ENCODE data around the gene CNOT4.

CNOT4 gene

GRCh38 chr7:135537453-135537852, 27.6 kb upstream of the CNOT4 start:
- H2AK5ac ChIP-seq (ENCODE audit: low read length): no peak overlapping the region
- no peak overlapping the region for H4K91ac ChIP-seq (ENCODE audit: low read depth, low read length)
- no peaks in the 10 kb centered on the region for H3K79me2 ChIP-seq (ENCODE audit: control insufficient read depth, insufficient read depth, low read length, poor library complexity)
- H2BK5ac ChIP-seq (ENCODE audit: low read depth, low read length, poor library complexity): no peak overlapping the region
- no peak overlapping the region for H2BK12ac ChIP-seq (ENCODE audit: low read length)
- no peaks in the 10 kb centered on the region for H3K9me3 ChIP-seq (ENCODE audit: insufficient read depth, low read depth, low read length)
- H3K4me2 ChIP-seq (ENCODE audit: low read length): no peak overlapping the region
- no peak overlapping the region for H3K4me3 ChIP-seq (ENCODE audit: low read depth, low read length)
- H3K18ac ChIP-seq (ENCODE audit: low read length): no peak overlapping the region
- H4K8ac ChIP-seq (ENCODE audit: low read depth, low read length): no peak overlapping the region
- no peak overlapping the region for H3K4ac ChIP-seq (ENCODE audit: low read depth, low read length)
- no peak overlapping the region for H3K9ac ChIP-seq (ENCODE audit: low read length)
- H3K27me3 ChIP-seq (ENCODE audit: insufficient read depth, low read length): no peaks in the 10 kb centered on the region
- H4K12ac ChIP-seq (ENCODE audit: low read depth, low read length): no peak overlapping the region
- no peak overlapping the region for H2BK120ac ChIP-seq (ENCODE audit: insufficient read depth, low read length, poor library complexity)
- no peak overlapping the region for H2AFZ ChIP-seq (ENCODE audit: insufficient read depth, low read length, poor library complexity)
- DNase-seq: no peak
- no peak overlapping the region for H3K23ac ChIP-seq (ENCODE audit: low read length)
- no peak overlapping the region for H3K14ac ChIP-seq (ENCODE audit: low read length)
- no CpG with 5 or more reads among the region's 1 CpG for WGBS (ENCODE audit: extremely low coverage, insufficient coverage, insufficient read length)
- H3K36me3 ChIP-seq (ENCODE audit: control insufficient read depth in 1 of 2, insufficient read depth in 2 of 2, low read length in 2 of 2): no peaks in the 10 kb centered on the region
- no peak overlapping the region for H3K27ac ChIP-seq (ENCODE audit: low read depth, low read length)
- no peaks in the 10 kb centered on the region for H3K4me1 ChIP-seq (ENCODE audit: control insufficient read depth in 1 of 2, insufficient read depth in 2 of 2, low read length in 2 of 2)
- no peaks in the 10 kb centered on the region for H3K79me1 ChIP-seq (ENCODE audit: low read length)

DNA sequence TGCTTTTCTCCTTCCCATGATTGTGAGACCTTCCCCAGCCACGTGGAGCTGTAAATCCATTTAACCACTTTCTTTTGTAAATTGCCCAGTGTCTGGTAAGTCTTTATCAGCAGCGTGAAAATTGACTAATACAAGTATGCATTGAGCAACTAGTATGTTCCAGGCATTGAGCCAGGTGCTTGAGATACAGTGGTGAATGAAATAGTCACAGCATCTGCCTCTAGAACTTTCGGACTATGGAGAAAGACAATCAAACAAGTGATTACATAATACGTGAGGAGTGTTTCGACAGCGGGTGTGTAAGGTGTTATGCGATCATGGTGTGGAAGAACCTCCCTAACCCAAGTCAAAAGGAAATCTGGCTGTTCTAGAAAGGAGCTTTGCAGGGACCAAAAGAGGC, 26.2 kb upstream of the CNOT4 start:
- Histone ChIP-seq H4K8ac (ENCODE audit: low read depth, low read length) (no peak overlapping the region), H3K9ac (ENCODE audit: low read length) (no peak overlapping the region), H3K18ac (ENCODE audit: low read length) (no peak overlapping the region), H3K14ac (ENCODE audit: low read length) (no peak overlapping the region), H3K23ac (ENCODE audit: low read length) (no peak overlapping the region), H3K27me3 (ENCODE audit: insufficient read depth, low read length) (no peaks in the 10 kb centered on the region), H3K9me3 (ENCODE audit: insufficient read depth, low read depth, low read length) (no peaks in the 10 kb centered on the region), H2BK120ac (ENCODE audit: insufficient read depth, low read length, poor library complexity) (no peak overlapping the region), H3K4ac (ENCODE audit: low read depth, low read length) (no peak overlapping the region), H4K91ac (ENCODE audit: low read depth, low read length) (no peak overlapping the region), H4K12ac (ENCODE audit: low read depth, low read length) (no peak overlapping the region), H3K27ac (ENCODE audit: low read depth, low read length) (no peak overlapping the region), H2AK5ac (ENCODE audit: low read length) (no peak overlapping the region), H3K79me2 (ENCODE audit: control insufficient read depth, insufficient read depth, low read length, poor library complexity) (no peaks in the 10 kb centered on the region), H3K79me1 (ENCODE audit: low read length) (no peaks in the 10 kb centered on the region), H3K4me2 (ENCODE audit: low read length) (no peak overlapping the region), H3K36me3 (ENCODE audit: control insufficient read depth in 1 of 2, insufficient read depth in 2 of 2, low read length in 2 of 2) (no peaks in the 10 kb centered on the region), H2BK5ac (ENCODE audit: low read depth, low read length, poor library complexity) (no peak overlapping the region), H2AFZ (ENCODE audit: insufficient read depth, low read length, poor library complexity) (no peak overlapping the region), H2BK12ac (ENCODE audit: low read length) (no peak overlapping the region), H3K4me3 (ENCODE audit: low read depth, low read length) (no peak overlapping the region), H3K4me1 (ENCODE audit: control insufficient read depth in 1 of 2, insufficient read depth in 2 of 2, low read length in 2 of 2) (no peaks in the 10 kb centered on the region)
- WGBS (ENCODE audit: extremely low coverage, insufficient coverage, insufficient read length): no CpG with 5 or more reads among the region's 7 CpGs
- DNase-seq: peak; percentile 53 to 71

DNA sequence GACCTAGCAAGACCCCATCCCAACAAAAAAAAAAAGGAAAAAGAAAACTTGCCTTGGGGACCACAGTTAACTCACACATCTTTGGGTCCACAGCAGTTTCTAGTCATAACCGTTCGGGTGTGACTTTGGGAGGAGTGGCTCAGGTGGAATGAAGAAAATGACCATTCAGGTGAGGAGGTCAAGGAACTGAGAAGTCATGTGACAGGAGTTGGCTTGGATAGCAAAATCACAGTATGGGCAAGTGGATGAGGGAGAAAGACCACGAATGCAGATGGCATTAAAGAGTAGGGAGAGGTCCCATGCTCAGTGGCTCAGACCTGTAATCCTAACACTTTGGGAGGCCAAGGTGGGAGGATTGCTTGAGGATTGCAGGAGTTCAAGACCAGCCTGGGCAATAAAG, 17.1 kb upstream of the CNOT4 start:
- WGBS (ENCODE audit: extremely low coverage, insufficient coverage, insufficient read length): no CpG with 5 or more reads among the region's 3 CpGs
- no peak overlapping the region for H3K23ac ChIP-seq (ENCODE audit: low read length)
- H3K4me1 ChIP-seq (ENCODE audit: control insufficient read depth in 1 of 2, insufficient read depth in 2 of 2, low read length in 2 of 2): no peaks in the 10 kb centered on the region
- no peak overlapping the region for H4K91ac ChIP-seq (ENCODE audit: low read depth, low read length)
- H3K14ac ChIP-seq (ENCODE audit: low read length): no peak overlapping the region
- DNase-seq: no peak
- H2BK12ac ChIP-seq (ENCODE audit: low read length): no peak overlapping the region
- no peak overlapping the region for H4K12ac ChIP-seq (ENCODE audit: low read depth, low read length)
- no peak overlapping the region for H3K18ac ChIP-seq (ENCODE audit: low read length)
- no peaks in the 10 kb centered on the region for H3K36me3 ChIP-seq (ENCODE audit: control insufficient read depth in 1 of 2, insufficient read depth in 2 of 2, low read length in 2 of 2)
- no peaks in the 10 kb centered on the region for H3K79me2 ChIP-seq (ENCODE audit: control insufficient read depth, insufficient read depth, low read length, poor library complexity)
- H3K9ac ChIP-seq (ENCODE audit: low read length): no peak overlapping the region
- H2BK120ac ChIP-seq (ENCODE audit: insufficient read depth, low read length, poor library complexity): no peak overlapping the region
- no peaks in the 10 kb centered on the region for H3K79me1 ChIP-seq (ENCODE audit: low read length)
- no peak overlapping the region for H2AFZ ChIP-seq (ENCODE audit: insufficient read depth, low read length, poor library complexity)
- H3K4ac ChIP-seq (ENCODE audit: low read depth, low read length): no peak overlapping the region
- no peak overlapping the region for H2AK5ac ChIP-seq (ENCODE audit: low read length)
- H2BK5ac ChIP-seq (ENCODE audit: low read depth, low read length, poor library complexity): no peak overlapping the region
- no peak overlapping the region for H3K27ac ChIP-seq (ENCODE audit: low read depth, low read length)
- H3K27me3 ChIP-seq (ENCODE audit: insufficient read depth, low read length): no peaks in the 10 kb centered on the region
- H4K8ac ChIP-seq (ENCODE audit: low read depth, low read length): no peak overlapping the region
- no peak overlapping the region for H3K4me2 ChIP-seq (ENCODE audit: low read length)
- no peaks in the 10 kb centered on the region for H3K9me3 ChIP-seq (ENCODE audit: insufficient read depth, low read depth, low read length)
- no peak overlapping the region for H3K4me3 ChIP-seq (ENCODE audit: low read depth, low read length)

DNA sequence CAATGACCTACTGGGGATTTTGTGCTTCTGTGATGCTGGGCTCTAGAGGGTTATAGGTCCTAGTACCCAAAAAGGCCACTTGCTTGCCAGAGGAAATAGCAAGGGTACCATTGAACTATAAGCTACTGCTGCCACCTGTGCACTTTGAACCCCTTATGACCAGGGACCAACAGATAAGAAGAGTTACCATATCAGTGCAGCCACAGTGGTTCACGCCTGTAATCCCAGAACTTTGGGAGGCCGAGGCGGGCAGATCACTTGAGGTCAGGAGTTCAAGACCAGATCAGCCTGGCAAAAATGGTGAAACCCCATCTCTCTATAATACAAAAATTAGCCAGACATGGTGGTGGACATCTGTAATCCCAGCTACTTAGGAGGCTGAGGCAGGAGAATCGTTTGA, 15.5 kb upstream of the CNOT4 start:
- Histone ChIP-seq H3K79me2 (ENCODE audit: control insufficient read depth, insufficient read depth, low read length, poor library complexity) (no peaks in the 10 kb centered on the region), H3K9ac (ENCODE audit: low read length) (peak overlapping the region; percentile 18), H4K8ac (ENCODE audit: low read depth, low read length) (no peak overlapping the region), H4K91ac (ENCODE audit: low read depth, low read length) (no peak overlapping the region), H2BK5ac (ENCODE audit: low read depth, low read length, poor library complexity) (no peak overlapping the region), H2BK12ac (ENCODE audit: low read length) (no peak overlapping the region), H4K12ac (ENCODE audit: low read depth, low read length) (no peak overlapping the region), H3K79me1 (ENCODE audit: low read length) (no peaks in the 10 kb centered on the region), H2AFZ (ENCODE audit: insufficient read depth, low read length, poor library complexity) (no peak overlapping the region), H3K23ac (ENCODE audit: low read length) (no peak overlapping the region), H3K4me1 (ENCODE audit: control insufficient read depth in 1 of 2, insufficient read depth in 2 of 2, low read length in 2 of 2) (no peaks in the 10 kb centered on the region), H3K18ac (ENCODE audit: low read length) (no peak overlapping the region), H3K4ac (ENCODE audit: low read depth, low read length) (no peak overlapping the region), H3K27me3 (ENCODE audit: insufficient read depth, low read length) (no peaks in the 10 kb centered on the region), H2AK5ac (ENCODE audit: low read length) (no peak overlapping the region), H3K9me3 (ENCODE audit: insufficient read depth, low read depth, low read length) (no peaks in the 10 kb centered on the region), H3K4me3 (ENCODE audit: low read depth, low read length) (no peak overlapping the region), H3K4me2 (ENCODE audit: low read length) (no peak overlapping the region), H3K36me3 (ENCODE audit: control insufficient read depth in 1 of 2, insufficient read depth in 2 of 2, low read length in 2 of 2) (no peaks in the 10 kb centered on the region), H2BK120ac (ENCODE audit: insufficient read depth, low read length, poor library complexity) (no peak overlapping the region), H3K14ac (ENCODE audit: low read length) (no peak overlapping the region), H3K27ac (ENCODE audit: low read depth, low read length) (no peak overlapping the region)
- WGBS (ENCODE audit: extremely low coverage, insufficient coverage, insufficient read length): no CpG with 5 or more reads among the region's 4 CpGs
- no peak for DNase-seq

All from trophoblast cell (in vitro differentiated cells and primary cell).